Smooth muscle cell (in vitro differentiated cells): Measurements from ENCODE around the gene DYNLT4. TPM values are rescaled to one million over a fixed set of nuclear protein-coding genes. Genes with fewer than 3 reads are reported as not detected.

ENCODE experiments used
- DNase-seq: peaks from one replicate; lab custom pipeline; 2025; ENCODE audit not compliant: unreplicated experiment; lab: John Stamatoyannopoulos, UW
- H2AFZ ChIP-seq: fragments of 200-600 bp; sonication (generic); 2 replicates; pipeline ENCODE4 v1.6.0; 2016; ENCODE audit warnings: antibody characterized with exemption, low read depth, mild to moderate bottlenecking
- H3F3A ChIP-seq: fragments of 200-600 bp; sonication (generic); 2 replicates; pipeline ENCODE4 v1.6.0; 2017; ENCODE audit warnings: antibody characterized with exemption, low read depth
- H3K27ac ChIP-seq: fragments of 200-600 bp; sonication (generic); 2 replicates; pipeline ENCODE4 v1.5.1; 2016; ENCODE audit warnings: low read depth, mild to moderate bottlenecking
- H3K27me3 ChIP-seq: fragments of 200-600 bp; sonication (generic); 2 replicates; pipeline ENCODE4 v1.6.1; 2016; ENCODE audit warnings: low read depth, mild to moderate bottlenecking
- H3K36me3 ChIP-seq: fragments of 200-600 bp; sonication (generic); 2 replicates; pipeline ENCODE4 v1.5.1; 2016; ENCODE audit warnings: low read depth
- H3K4me1 ChIP-seq: fragments of 200-600 bp; sonication (generic); 2 replicates; pipeline ENCODE4 v1.5.1; 2016; ENCODE audit warnings: low read depth
- H3K4me2 ChIP-seq: fragments of 200-600 bp; sonication (generic); 2 replicates; pipeline ENCODE4 v1.6.0; 2016; ENCODE audit warnings: mild to moderate bottlenecking
- H3K4me3 ChIP-seq: fragments of 200-600 bp; sonication (generic); 2 replicates; pipeline ENCODE4 v1.5.1; 2016; ENCODE audit warnings: mild to moderate bottlenecking
- H3K79me2 ChIP-seq: fragments of 200-600 bp; sonication (generic); 2 replicates; pipeline ENCODE4 v1.6.0; 2016; ENCODE audit warnings: low read depth, mild to moderate bottlenecking
- H3K9ac ChIP-seq: fragments of 200-600 bp; sonication (generic); 2 replicates; pipeline ENCODE4 v1.6.0; 2016; ENCODE audit warnings: low read depth
- H3K9me3 ChIP-seq: fragments of 200-600 bp; sonication (generic); replicated peaks from 2 replicates; pipeline ENCODE4 v1.5.1; 2016; ENCODE audit warnings: low read depth
- H4K20me1 ChIP-seq: fragments of 200-600 bp; sonication (generic); 2 replicates; pipeline ENCODE4 v1.6.0; 2016; ENCODE audit warnings: low read depth
- CTCF ChIP-seq: fragments of 200-600 bp; sonication (generic); IDR thresholded peaks from 2 replicates; pipeline ENCODE4 v1.5.1; 2017; ENCODE audit warnings: borderline replicate concordance, mild to moderate bottlenecking, antibody characterized with exemption; ENCODE audit not compliant: insufficient read depth, poor library complexity, severe bottlenecking
- WGBS: methylation state at CpG from one replicate; pipeline ENCODE4 v1.1.7; 2016; ENCODE audit warnings: low lambda C conversion rate; 5-methylcytosine and 5-hydroxymethylcytosine counted together
- polyA plus RNA-seq: library from polyadenylated mRNA; unstranded; fragments of >200 nt; fragmentation: Nextera tagmentation; extraction: Ambion mirVana; gene quantifications from 2 replicates; pipeline ENCODE4 v1.2.1, GENCODE V29; 2016
- total RNA-seq: library from RNA; depleted of rRNA; stranded (reverse); fragments of >200 nt; gene quantifications from 2 replicates; pipeline ENCODE4 v1.2.3, GENCODE V29; 2014

Gene DYNLT4
- total and polyA plus RNA-seq, 2 experiments from 2014 or later = 1.6 to 2.0 TPM

DNA sequence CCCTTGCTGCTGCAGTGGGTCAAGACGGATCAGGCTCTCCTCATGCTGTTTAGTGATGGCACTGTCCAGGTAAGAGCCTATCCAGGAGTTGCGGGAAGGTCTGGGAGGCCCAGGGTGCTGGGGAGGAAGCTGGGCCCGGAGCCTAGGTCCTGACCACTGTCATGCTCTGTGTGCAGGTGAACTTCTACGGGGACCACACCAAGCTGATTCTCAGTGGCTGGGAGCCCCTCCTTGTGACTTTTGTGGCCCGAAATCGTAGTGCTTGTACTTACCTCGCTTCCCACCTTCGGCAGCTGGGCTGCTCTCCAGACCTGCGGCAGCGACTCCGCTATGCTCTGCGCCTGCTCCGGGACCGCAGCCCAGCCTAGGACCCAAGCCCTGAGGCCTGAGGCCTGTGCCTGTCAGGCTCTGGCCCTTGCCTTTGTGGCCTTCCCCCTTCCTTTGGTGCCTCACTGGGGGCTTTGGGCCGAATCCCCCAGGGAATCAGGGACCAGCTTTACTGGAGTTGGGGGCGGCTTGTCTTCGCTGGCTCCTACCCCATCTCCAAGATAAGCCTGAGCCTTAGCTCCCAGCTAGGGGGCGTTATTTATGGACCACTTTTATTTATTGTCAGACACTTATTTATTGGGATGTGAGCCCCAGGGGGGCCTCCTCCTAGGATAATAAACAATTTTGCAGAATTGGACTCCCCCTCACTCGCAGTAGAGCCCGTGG is 1.7 kb downstream of the DYNLT4 start:
- peaks cover 53% of the 10 kb centered on the region for H3K79me2 ChIP-seq
- no peak overlapping the region for H3K4me2 ChIP-seq
- H3K27me3 ChIP-seq = no peaks in the 10 kb centered on the region
- H4K20me1 ChIP-seq = peaks cover 34% of the 10 kb centered on the region
- H3K9me3 ChIP-seq = no peaks in the 10 kb centered on the region
- DNase-seq = no peak
- H2AFZ ChIP-seq = no peak overlapping the region
- no peaks in the 10 kb centered on the region for H3K36me3 ChIP-seq
- peaks cover 35% of the 10 kb centered on the region for H3F3A ChIP-seq
- no peak overlapping the region for H3K4me3 ChIP-seq
- TF ChIP-seq CTCF = no peak
- WGBS = 95% methylated on average over 20 of the region's 20 CpGs
- peak overlapping the region; percentile 100 for H3K27ac ChIP-seq
- peaks cover 51% of the 10 kb centered on the region for H3K4me1 ChIP-seq
- H3K9ac ChIP-seq = no peak overlapping the region

GRCh38 chr1:44803312-44804095 is 3.6 kb downstream of the DYNLT4 start:
- H3K36me3 ChIP-seq = no peaks in the 10 kb centered on the region
- no peak for TF ChIP-seq CTCF
- H3K9me3 ChIP-seq = no peaks in the 10 kb centered on the region
- H3K27me3 ChIP-seq = no peaks in the 10 kb centered on the region
- no peak overlapping the region for H2AFZ ChIP-seq
- no peak overlapping the region for H3K9ac ChIP-seq
- peaks cover 41% of the 10 kb centered on the region for H3K79me2 ChIP-seq
- H3K4me1 ChIP-seq = peaks cover 32% of the 10 kb centered on the region
- H3K27ac ChIP-seq = peak overlapping the region; percentile 56
- H3K4me2 ChIP-seq = peak overlapping the region; percentile 30
- H4K20me1 ChIP-seq = peaks cover 36% of the 10 kb centered on the region
- H3F3A ChIP-seq = peaks cover 19% of the 10 kb centered on the region
- H3K4me3 ChIP-seq = no peak overlapping the region
- DNase-seq = no peak
- WGBS = 89% methylated on average over 13 of the region's 13 CpGs

DNA sequence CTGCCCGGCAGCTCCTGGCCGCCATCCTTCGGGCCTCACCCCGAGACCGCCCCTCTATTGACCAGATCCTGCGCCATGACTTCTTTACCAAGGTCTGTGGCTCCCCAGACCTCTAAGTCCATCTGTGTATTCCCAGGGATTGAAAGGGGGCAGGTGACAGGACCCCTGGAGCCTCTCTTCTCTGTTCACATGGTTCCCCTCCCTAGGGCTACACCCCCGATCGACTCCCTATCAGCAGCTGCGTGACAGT is 4.2 kb downstream of the DYNLT4 start:
- Histone ChIP-seq H2AFZ (no peak overlapping the region), H3K9me3 (no peaks in the 10 kb centered on the region), H3K4me3 (no peak overlapping the region), H3K27ac (peak overlapping the region; percentile 56), H3K79me2 (peaks cover 41% of the 10 kb centered on the region), H3F3A (peaks cover 19% of the 10 kb centered on the region), H3K9ac (no peak overlapping the region), H4K20me1 (peaks cover 36% of the 10 kb centered on the region), H3K4me2 (peak overlapping the region; percentile 30), H3K4me1 (peaks cover 27% of the 10 kb centered on the region), H3K27me3 (no peaks in the 10 kb centered on the region), H3K36me3 (no peaks in the 10 kb centered on the region)
- 98% methylated on average over 9 of the region's 9 CpGs for WGBS
- no peak for TF ChIP-seq CTCF
- DNase-seq = no peak
